ENCODE measurements around the gene C16orf78. TPM values are rescaled to one million over a fixed set of nuclear protein-coding genes. Genes with fewer than 3 reads are reported as not detected.

Gene C16orf78
- total and polyA plus RNA-seq, 2 of the 4 experiments (the other 2 are of a cell fraction) = not detected

DNA sequence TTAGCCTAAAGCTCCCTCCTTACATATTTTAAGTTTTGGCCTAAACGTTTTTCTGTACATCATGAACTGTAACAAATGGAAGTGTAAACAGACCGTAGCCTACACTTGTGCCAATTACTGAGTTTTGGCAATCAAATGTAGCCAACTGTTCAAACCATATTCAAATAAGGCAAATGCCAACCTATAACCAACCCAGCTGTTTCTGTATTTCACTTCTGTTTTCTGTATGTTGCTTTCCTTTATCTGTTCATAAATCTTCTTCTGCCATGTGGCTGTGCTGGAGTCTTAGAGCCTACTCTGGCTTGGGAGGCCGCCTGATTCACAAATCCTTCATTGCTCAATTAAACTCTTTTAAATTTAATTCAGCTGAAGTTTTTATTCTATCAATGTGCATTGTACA, 6.9 kb upstream of the C16orf78 start:
- BruUV-seq (replicated peaks) = no TSS peak
- H2AK9ac ChIP-seq (replicated peaks; ENCODE audit: low read depth, low read length, poor library complexity) = no peak overlapping the region
- no peak overlapping the region for H3K27ac ChIP-seq (ENCODE audit: insufficient read depth, low read length)
- H3K4me3 ChIP-seq (ENCODE audit: insufficient read depth, low read depth, low read length) = no peak overlapping the region
- H2AFZ ChIP-seq (replicated peaks; ENCODE audit: low read length, poor library complexity) = no peak overlapping the region
- in situ Hi-C loops (cut with MboI; ENCODE audit: low sequenced_read_pairs) (no loop called here), dilution Hi-C loops (cut with HindIII; ENCODE audit: low sequenced_read_pairs, unreplicated experiment) (no loop called here), intact Hi-C loops (cut with micrococcal nuclease) (no loop called here)
- H3K36me3 ChIP-seq (ENCODE audit: control insufficient read depth, insufficient read depth, low read length) = no peaks in the 10 kb centered on the region
- no CpG with 5 or more reads among the region's 3 CpGs for WGBS, 2 experiments (ENCODE audit: extremely low coverage in 2 of 2, insufficient read length in 1 of 2)
- H3K79me1 ChIP-seq (ENCODE audit: low read depth in 1 of 2, low read length in 2 of 2) = no peaks in the 10 kb centered on the region
- no peak overlapping the region for H2BK15ac ChIP-seq (ENCODE audit: low read depth, low read length)
- H4K8ac ChIP-seq (ENCODE audit: low read depth in 2 of 2, low read length in 2 of 2) = no peak overlapping the region
- POLR2A ChIA-PET (ENCODE audit: unreplicated experiment) = no interaction called here
- H3K23ac ChIP-seq (ENCODE audit: low read depth, low read length) = no peak overlapping the region
- H3K18ac ChIP-seq (ENCODE audit: low read depth, low read length) = no peak overlapping the region
- H4K91ac ChIP-seq (ENCODE audit: insufficient read depth, low read depth, low read length) = no peak overlapping the region
- H3K4ac ChIP-seq (ENCODE audit: low read depth, low read length) = no peak overlapping the region
- H3K4me1 ChIP-seq (ENCODE audit: control insufficient read depth, insufficient read depth, low read length) = no peaks in the 10 kb centered on the region
- H4K5ac ChIP-seq (ENCODE audit: low read depth, low read length) = no peak overlapping the region
- H3K9me1 ChIP-seq (ENCODE audit: insufficient read depth, low read length) = no peaks in the 10 kb centered on the region
- no peak overlapping the region for H2BK120ac ChIP-seq (ENCODE audit: low read depth, low read length)
- DNase-seq (no peak), ATAC-seq (ENCODE audit: low read depth) (no peak)
- no peak overlapping the region for H2BK20ac ChIP-seq (ENCODE audit: low read depth, low read length)
- CTCF ChIA-PET = no interaction called here
- no peak overlapping the region for H3K9ac ChIP-seq (ENCODE audit: low read depth, low read length)
- H4K20me1 ChIP-seq (ENCODE audit: insufficient read depth, low read length) = no peaks in the 10 kb centered on the region
- no peak overlapping the region for H2BK5ac ChIP-seq (ENCODE audit: low read depth, low read length, poor library complexity, severe bottlenecking)
- no peak overlapping the region for H3K56ac ChIP-seq (ENCODE audit: extremely low read depth, insufficient read depth, low read length)
- no peaks in the 10 kb centered on the region for H3K27me3 ChIP-seq (ENCODE audit: control insufficient read depth, insufficient read depth, low read length)
- H3K14ac ChIP-seq (replicated peaks; ENCODE audit: low read depth, low read length) = no peak overlapping the region
- no peaks in the 10 kb centered on the region for H3K9me3 ChIP-seq (ENCODE audit: control insufficient read depth, insufficient read depth, low read length)
- no peak overlapping the region for H2AK5ac ChIP-seq (ENCODE audit: low read depth, low read length)
- H3K4me2 ChIP-seq (ENCODE audit: low read depth, low read length) = no peak overlapping the region
- no peak for TF ChIP-seq POLR2A (IDR thresholded peaks at IDR 0.05; ENCODE audit: low read depth, low read length)
- no peak for TF ChIP-seq CHD1 (IDR thresholded peaks at IDR 0.05; ENCODE audit: low read depth, low read length)
- TF ChIP-seq NFE2L2 (IDR thresholded peaks at IDR 0.05; ENCODE audit: low read depth, low read length) = no peak
- TF ChIP-seq CTCF (conservative IDR thresholded peaks at IDR 0.05; ENCODE audit: low read depth, low read length) = no peak
- TF ChIP-seq MAFK (IDR thresholded peaks at IDR 0.05; ENCODE audit: low read depth, low read length) = no peak
- TF ChIP-seq RAD21 (IDR thresholded peaks at IDR 0.05; ENCODE audit: low read length) = no peak
- no peak for TF ChIP-seq CEBPB (IDR thresholded peaks at IDR 0.05; ENCODE audit: low read depth, low read length)
- TF ChIP-seq RFX5 (IDR thresholded peaks at IDR 0.05; ENCODE audit: low read depth, low read length) = no peak
- TF ChIP-seq, protein P1, sequence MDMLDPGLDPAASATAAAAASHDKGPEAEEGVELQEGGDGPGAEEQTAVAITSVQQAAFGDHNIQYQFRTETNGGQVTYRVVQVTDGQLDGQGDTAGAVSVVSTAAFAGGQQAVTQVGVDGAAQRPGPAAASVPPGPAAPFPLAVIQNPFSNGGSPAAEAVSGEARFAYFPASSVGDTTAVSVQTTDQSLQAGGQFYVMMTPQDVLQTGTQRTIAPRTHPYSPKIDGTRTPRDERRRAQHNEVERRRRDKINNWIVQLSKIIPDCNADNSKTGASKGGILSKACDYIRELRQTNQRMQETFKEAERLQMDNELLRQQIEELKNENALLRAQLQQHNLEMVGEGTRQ (IDR thresholded peaks at IDR 0.05; ENCODE audit: low read depth, low read length) = no peak
- TF ChIP-seq MAZ (IDR thresholded peaks at IDR 0.05; ENCODE audit: borderline replicate concordance, low read depth, low read length) = no peak
- TF ChIP-seq SMC3 (IDR thresholded peaks at IDR 0.05; ENCODE audit: low read depth, low read length) = no peak
- no peak for TF ChIP-seq FOS (IDR thresholded peaks at IDR 0.05; ENCODE audit: low read depth, low read length)
- no peak for TF ChIP-seq BHLHE40 (IDR thresholded peaks at IDR 0.05; ENCODE audit: low read depth, low read length)
- no peak for TF ChIP-seq RCOR1 (IDR thresholded peaks at IDR 0.05; ENCODE audit: insufficient replicate concordance, low read length)
- no peak for TF ChIP-seq MXI1 (IDR thresholded peaks at IDR 0.05; ENCODE audit: borderline replicate concordance, low read depth, low read length)
- TF ChIP-seq, protein P2, sequence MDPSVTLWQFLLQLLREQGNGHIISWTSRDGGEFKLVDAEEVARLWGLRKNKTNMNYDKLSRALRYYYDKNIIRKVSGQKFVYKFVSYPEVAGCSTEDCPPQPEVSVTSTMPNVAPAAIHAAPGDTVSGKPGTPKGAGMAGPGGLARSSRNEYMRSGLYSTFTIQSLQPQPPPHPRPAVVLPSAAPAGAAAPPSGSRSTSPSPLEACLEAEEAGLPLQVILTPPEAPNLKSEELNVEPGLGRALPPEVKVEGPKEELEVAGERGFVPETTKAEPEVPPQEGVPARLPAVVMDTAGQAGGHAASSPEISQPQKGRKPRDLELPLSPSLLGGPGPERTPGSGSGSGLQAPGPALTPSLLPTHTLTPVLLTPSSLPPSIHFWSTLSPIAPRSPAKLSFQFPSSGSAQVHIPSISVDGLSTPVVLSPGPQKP (IDR thresholded peaks at IDR 0.05; ENCODE audit: borderline replicate concordance, low read depth, low read length) = no peak
